Hematopoietic multipotent progenitor cell treated with erythropoietin and hydrocortisone succinate and interleukin-3 and kit ligand, for 4 days (in vitro differentiated cells): ENCODE results near the gene HIBADH.
A peak's percentile ranks its signal among the peaks of the same experiment; 100 is the strongest.

ENCODE experiments used
- DNase-seq: peaks from one replicate; pipeline ENCODE4 v3.0.0-alpha.2; 2015

HIBADH gene

GRCh38 chr7:27662490-27663205 is at the start of gene HIBADH:
Gene HIBADH (minus strand): TSS chr7:27662883. CDS start chr7:27662788, 95 bp downstream.
- DNase-seq, result peak; percentile 99

- no peak for DNase-seq
Measured at GRCh38 chr7:27712217-27712616, 49.5 kb upstream of the HIBADH start.

DNA sequence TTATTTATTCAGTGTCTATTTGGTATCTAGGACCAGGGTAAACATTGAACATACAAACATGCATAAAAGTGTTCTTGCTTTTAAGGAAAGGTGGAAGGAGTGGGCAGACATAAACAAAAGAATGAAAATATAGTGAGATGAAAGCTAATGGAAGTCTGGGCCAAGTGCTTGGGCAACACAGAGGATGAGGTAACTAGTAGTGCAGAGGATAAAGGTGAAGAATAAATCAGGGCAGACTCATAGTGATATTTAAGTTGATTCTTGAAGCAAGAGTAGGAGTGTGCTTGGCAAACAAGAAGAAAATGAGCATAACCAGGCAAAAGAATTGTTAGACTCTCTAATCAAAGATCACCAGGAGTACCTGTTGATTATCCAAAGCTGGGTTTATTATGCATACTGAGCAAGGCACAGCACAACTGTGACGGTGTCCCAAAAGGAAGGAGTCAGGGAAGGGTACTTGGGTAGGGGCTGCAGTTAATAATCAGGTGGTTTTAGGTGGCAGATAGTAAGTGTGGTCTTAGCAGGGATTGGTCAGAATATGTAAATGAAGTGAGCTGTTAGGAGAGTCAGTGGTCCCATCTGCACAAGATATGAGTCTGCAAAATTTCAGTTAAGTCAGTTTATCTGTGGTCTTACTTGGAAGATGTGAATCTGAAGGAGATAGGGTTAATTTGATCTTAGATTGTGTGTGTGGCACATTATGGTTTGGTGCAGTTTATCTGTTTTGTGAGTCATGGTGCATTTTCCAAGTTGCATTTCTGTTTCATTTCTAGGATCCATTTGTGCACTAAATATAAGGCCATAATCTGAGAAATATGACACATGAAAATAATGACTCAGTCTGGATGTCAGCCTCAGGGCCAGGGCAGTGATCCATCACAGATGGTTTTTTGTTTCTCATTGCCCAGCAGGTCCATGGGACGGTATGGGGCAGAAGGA is 46.7 kb upstream of the HIBADH start:
- DNase-seq, result peak; percentile 78

DNA sequence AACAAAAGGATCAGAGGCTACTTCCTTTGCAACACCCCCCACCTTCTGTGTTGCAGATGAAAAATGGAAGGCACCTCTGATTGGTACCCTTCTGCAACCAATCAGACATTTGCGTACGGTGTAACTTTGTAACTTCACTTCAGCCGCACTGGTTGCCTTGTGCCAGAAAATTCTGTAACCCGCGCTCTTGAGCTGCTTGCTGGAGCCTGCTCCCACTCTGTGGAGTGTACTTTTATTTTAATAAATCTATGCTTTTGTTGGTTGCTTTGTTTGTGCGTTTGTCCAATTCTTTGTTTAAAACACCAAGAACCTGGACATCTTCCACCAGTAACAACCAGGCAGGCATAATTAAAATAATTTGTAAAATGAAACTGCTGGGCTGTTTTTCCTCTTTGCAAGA is 45.8 kb upstream of the HIBADH start:
- DNase-seq, result no peak

DNA sequence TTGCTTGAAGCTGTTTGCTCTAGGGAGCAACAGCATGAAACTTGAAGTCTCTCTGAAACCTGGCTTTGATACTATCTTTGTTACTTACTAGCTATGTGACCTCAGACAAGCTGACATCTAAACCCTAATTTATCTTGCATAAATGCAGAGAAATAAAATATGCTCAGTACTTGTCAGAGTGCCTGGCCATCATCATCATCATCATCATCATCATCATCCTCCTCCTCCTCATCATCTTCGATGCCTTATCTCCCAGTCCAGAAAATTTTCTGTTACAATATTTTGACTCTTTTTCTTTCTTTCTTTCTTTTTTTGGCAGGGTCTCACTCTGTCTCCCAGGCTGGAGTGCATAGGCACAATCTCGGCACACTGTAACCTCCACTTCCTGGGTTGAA is 42.5 kb upstream of the HIBADH start:
- no peak for DNase-seq

DNA sequence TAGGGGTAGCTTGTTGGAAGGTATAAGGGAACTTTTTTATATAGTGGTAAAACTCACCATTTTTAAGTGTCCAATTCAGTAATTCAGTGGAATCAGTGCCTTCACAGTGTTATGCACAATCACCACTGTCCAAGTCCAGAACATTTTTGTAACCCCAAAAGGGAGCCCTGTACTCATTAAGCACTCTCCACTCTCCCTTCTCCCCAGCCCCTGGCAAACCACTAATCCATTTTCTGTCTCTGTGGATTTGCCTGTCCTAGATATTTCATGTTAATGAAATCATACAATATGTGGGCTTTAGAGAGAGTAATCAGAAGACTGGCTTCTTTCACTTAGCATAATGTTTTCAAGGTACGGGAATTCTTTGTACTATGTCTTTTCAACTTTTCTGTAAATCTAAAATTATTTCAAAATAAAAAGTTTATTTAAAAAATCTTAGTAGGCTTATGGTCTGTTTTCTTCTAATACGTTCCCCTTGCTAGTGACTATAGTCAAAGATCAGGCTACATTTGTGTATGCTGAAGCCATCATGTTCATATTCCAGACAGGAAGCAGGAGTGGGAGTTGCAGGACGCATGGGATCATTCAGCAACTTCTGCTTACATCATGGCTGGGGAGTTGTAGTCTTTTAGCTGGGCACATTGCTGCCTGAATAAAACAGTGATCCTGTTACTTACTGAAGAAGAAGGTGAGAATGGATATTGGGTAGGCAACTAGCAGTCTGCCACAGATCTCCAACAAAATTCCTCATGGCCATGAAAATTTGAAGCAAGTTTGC is 41.9 kb upstream of the HIBADH start:
- DNase-seq, result no peak

- DNase-seq, result no peak
Measured at GRCh38 chr7:27703181-27703580, 40.5 kb upstream of the HIBADH start.

- no peak for DNase-seq
Measured at GRCh38 chr7:27700501-27700900, 37.8 kb upstream of the HIBADH start.

DNA sequence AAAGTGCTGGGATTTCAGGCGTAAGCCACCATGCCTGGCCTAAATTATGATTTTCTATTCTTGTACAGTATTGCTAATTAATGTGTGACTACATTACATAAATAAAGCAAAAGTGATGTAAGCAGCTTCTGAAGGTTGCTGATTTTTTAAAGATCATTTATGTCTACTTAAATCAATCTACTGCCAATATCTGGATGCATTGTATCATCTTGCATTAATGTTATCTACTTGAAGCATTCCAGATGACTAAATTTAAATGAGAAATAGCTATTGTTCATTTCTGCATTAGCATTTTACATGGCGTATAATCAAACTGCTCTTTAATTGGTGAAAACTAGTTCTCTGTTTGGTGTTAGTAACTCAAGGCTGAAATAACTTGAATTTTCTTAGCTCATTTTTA is 37.1 kb upstream of the HIBADH start:
- no peak for DNase-seq

DNA sequence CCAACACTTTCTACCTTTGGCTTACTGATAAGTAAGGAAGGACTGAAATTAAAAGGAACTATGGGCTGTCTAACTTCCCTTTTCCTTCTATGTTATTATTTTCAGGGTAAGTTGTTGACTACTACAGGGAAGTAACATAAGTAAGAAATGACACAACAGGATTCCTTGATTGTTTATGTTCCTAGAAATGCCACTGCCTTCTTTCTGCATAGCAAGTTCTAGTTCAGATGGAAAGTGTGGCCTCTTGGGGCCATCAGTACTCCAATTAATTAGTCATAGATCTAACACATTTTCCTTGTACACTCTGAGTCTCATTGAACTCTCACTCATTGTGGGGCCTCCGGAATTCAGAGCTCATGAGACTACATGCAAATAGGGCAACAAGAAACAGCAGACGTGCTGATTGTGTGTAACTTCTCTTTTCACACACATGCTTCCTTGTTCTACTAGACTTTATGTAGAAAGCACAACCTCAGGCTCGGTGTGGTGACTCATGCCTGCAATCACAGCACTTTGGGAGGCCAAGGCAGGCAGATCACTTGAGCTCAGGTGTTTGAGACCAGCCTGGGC is 35.3 kb upstream of the HIBADH start:
- peak; percentile 64 for DNase-seq

DNA sequence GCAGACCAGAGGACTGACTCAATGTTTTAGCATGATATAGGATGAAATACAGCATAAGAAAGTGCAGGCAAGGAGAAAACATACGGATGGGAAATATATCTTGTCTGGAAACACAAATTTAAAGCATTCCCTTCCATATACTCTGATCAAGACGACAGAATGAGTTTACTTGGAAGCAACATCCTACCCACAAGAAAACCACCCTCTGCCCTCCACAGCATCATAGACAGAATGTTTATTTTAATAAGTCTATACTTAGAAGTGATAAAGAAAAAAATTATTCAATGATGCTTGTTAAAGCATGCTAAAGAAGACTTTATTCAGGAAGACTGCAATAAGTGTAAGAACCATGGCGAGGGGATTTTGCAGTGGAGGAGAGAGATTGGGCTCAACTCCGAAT is 32.4 kb upstream of the HIBADH start:
- no peak for DNase-seq

- DNase-seq, result peak; percentile 55
Measured at GRCh38 chr7:27693794-27694193, 31.1 kb upstream of the HIBADH start.

DNA sequence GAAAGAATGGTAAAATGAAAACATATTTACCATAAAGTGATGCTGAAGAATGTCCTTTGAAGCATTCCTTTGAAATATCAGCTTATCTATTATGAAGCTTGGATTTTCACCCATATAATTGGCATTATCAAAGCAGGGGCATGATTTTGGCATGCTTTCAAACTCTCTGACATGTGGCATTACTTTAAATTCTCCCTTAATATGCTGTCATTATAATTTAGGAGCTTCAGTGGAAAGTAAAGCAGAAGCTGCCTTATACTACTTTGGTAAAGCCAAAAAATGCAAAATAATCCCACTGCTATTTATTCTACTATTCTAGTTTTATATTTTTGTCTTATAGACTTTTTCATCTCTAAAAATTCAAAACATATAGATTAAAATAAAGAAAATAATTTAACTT is 28.0 kb upstream of the HIBADH start:
- no peak for DNase-seq

- peak; percentile 63 for DNase-seq
Measured at GRCh38 chr7:27689591-27690164, 27.0 kb upstream of the HIBADH start.

- DNase-seq, result no peak
Measured at GRCh38 chr7:27689150-27689549, 26.5 kb upstream of the HIBADH start.

DNA sequence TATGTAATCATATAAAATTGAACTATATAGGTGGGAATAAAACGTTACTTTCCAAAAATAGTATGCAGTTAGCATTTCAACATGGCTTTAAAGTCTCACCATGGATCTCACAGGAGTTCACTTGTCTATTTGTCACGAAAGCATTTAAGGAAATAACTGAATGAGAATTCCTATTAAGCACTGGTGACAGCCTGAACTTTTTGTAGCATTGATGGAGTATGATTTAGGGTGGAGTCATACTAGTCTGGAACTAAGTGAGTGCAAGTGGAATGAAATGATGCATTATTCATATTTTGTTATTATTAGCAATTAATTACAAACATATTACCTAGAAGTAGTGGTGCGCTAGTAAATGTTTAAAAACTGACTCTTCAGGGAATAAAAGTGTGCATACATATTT is 26.0 kb upstream of the HIBADH start:
- DNase-seq, result no peak

GRCh38 chr7:27688056-27688455 is 25.4 kb upstream of the HIBADH start:
- DNase-seq, result no peak

DNA sequence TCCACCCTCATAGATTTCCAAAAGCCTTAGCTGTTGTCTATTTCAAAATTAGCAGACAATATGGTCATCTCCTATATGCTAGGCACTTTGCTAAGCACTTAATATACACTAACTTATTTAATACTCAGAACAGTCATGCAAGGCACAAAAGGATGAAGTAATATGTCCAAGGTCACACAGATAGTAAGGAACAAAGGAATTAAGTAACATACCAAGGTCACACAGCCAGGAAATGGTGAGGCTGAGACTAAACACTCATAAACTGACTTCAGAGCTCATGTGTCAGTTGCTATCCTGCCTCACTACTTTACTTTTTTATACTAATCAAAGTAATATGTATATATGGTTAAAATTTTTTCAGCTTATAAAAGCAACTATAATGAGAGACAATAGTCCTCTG is 23.6 kb upstream of the HIBADH start:
- no peak for DNase-seq

DNA sequence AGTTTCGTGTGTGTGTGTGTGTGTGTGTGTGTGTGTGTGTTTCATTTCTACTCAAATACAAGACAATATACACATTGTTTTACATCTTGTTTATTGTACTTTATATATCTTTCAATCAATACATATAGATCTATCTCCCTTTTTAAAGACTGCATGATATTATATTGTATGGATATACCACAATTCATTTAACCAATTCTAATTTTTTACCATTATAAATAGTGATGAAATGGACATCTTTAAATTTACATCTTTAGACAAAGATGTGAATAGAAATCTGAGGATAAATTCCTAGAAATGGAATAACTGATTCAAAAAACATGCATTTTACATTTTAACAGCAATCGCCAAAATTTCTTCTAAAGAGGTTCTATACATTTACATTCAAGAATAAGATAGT is 23.2 kb upstream of the HIBADH start:
- no peak for DNase-seq

GRCh38 chr7:27685209-27685608 is 22.5 kb upstream of the HIBADH start:
- no peak for DNase-seq

DNA sequence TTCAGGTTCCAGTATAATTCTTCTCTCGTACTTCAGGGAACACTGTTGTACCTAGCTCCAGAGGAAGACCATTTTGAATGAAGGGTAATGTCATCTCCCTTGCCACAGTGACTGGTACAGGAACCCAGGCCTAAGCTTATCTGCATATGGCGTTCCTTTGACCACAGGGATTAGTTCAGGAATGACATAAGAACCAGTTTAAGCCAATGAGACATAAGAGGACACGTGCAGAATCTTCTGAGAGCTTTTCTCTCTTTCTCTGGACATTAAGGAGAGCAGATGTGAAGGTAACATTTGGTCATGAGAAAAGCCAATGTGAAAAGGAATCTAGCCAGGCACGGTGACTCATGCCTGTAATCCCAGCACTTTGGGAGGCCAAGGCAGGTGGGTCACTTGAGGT is 21.8 kb upstream of the HIBADH start:
- no peak for DNase-seq

GRCh38 chr7:27680610-27681009 is 17.9 kb upstream of the HIBADH start:
- no peak for DNase-seq
